ENCODE data around the gene CHMP1A.
"Not testable (repeated sequence)": the region's sequence is repeated elsewhere in the genome, so short reads cannot be mapped to it uniquely, and the experiment has no call there.

CHMP1A gene

GRCh38 chr16:89657442-89658220 lies at the start of gene CHMP1A, which contains the start of gene SPATA33:
TSS of gene CHMP1A (minus strand) at chr16:89657708. CDS start at chr16:89657588, 120 bp downstream.
TSS of gene SPATA33 (plus strand) at chr16:89657836. CDS start at chr16:89657912, 76 bp downstream.
- DNase-seq (ENCODE audit: low read depth) = peak; percentile 86

GRCh38 chr16:89706518-89707260 lies 49.2 kb upstream of the CHMP1A start:
- DNase-seq (ENCODE audit: low read depth) = no peak

GRCh38 chr16:89705006-89705405 lies 47.5 kb upstream of the CHMP1A start:
- DNase-seq (ENCODE audit: low read depth) = no peak

- no peak for DNase-seq (ENCODE audit: low read depth)
Measured at GRCh38 chr16:89704281-89704680, 46.8 kb upstream of the CHMP1A start.

- peak; percentile 90 for DNase-seq (ENCODE audit: low read depth)
Measured at GRCh38 chr16:89701425-89702406, 44.2 kb upstream of the CHMP1A start, which contains the start of gene SPATA2L. TSS of gene SPATA2L (minus strand) at chr16:89701705. CDS start at chr16:89701232, 473 bp downstream.

GRCh38 chr16:89700649-89701424 lies 43.3 kb upstream of the CHMP1A start:
- DNase-seq (ENCODE audit: low read depth) = peak; percentile 38

- peak; percentile 99 for DNase-seq (ENCODE audit: low read depth)
Measured at GRCh38 chr16:89700100-89700648, 42.7 kb upstream of the CHMP1A start.

- DNase-seq (ENCODE audit: low read depth) = not testable (repeated sequence)
Measured at GRCh38 chr16:89699629-89700099, 42.2 kb upstream of the CHMP1A start.

- DNase-seq (ENCODE audit: low read depth) = not testable (repeated sequence)
Measured at GRCh38 chr16:89698717-89699116, 41.2 kb upstream of the CHMP1A start.

- no peak for DNase-seq (ENCODE audit: low read depth)
Measured at GRCh38 chr16:89697616-89698331, 40.3 kb upstream of the CHMP1A start.

- no peak for DNase-seq (ENCODE audit: low read depth)
Measured at GRCh38 chr16:89697161-89697615, 39.7 kb upstream of the CHMP1A start.

GRCh38 chr16:89696670-89697128 lies 39.2 kb upstream of the CHMP1A start:
- DNase-seq (ENCODE audit: low read depth) = no peak

GRCh38 chr16:89695875-89696669 lies 38.6 kb upstream of the CHMP1A start:
- no peak for DNase-seq (ENCODE audit: low read depth)

GRCh38 chr16:89695086-89695874 lies 37.8 kb upstream of the CHMP1A start:
- no peak for DNase-seq (ENCODE audit: low read depth)

- DNase-seq (ENCODE audit: low read depth) = not testable (repeated sequence)
Measured at GRCh38 chr16:89694784-89695085, 37.2 kb upstream of the CHMP1A start.

GRCh38 chr16:89693931-89694783 lies 36.6 kb upstream of the CHMP1A start:
- no peak for DNase-seq (ENCODE audit: low read depth)

- no peak for DNase-seq (ENCODE audit: low read depth)
Measured at GRCh38 chr16:89693289-89693731, 35.8 kb upstream of the CHMP1A start.

Data from EH (cell line).